Stimulated activated naive CD4-positive, alpha-beta T cell treated with Interleukin-2 at 50 U/mL for 16 hours (primary cell): Measurements from ENCODE around the gene RPL38.

Experiments used
- DNase-seq: peaks from one replicate; lab custom pipeline; 2025; lab: John Stamatoyannopoulos, UW

RPL38 gene

GRCh38 chr17:74211141-74211911 lies 7.8 kb downstream of the RPL38 start:
- DNase-seq, result no peak

DNA sequence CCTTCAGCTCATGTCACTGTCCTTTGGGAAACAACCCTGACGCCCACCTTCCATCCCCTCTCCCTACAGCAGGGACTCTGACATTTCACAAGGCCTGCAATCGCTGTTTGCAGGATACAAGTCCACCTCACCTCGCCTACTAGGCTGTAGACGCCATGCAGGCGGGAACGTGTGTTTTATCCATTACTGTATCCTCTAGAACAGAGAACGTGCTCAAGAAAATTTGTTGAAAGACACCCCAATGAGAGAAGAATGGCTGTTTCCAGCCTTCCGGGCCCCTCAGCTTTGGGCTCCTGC lies 8.4 kb downstream of the RPL38 start:
- DNase-seq, result no peak

GRCh38 chr17:74212209-74212912 lies 8.9 kb downstream of the RPL38 start:
- DNase-seq, result peak; percentile 40

- DNase-seq, result peak; percentile 62
Observed at GRCh38 chr17:74212913-74213791, 9.7 kb downstream of the RPL38 start, which contains the start of gene TTYH2. TSS of gene TTYH2 (plus strand) at chr17:74213571. CDS start at chr17:74213588, 17 bp downstream.

GRCh38 chr17:74213861-74214391 lies 10.4 kb downstream of the RPL38 start:
- DNase-seq, result no peak

- no peak for DNase-seq
Observed at GRCh38 chr17:74214484-74215341, 11.2 kb downstream of the RPL38 start.

DNA sequence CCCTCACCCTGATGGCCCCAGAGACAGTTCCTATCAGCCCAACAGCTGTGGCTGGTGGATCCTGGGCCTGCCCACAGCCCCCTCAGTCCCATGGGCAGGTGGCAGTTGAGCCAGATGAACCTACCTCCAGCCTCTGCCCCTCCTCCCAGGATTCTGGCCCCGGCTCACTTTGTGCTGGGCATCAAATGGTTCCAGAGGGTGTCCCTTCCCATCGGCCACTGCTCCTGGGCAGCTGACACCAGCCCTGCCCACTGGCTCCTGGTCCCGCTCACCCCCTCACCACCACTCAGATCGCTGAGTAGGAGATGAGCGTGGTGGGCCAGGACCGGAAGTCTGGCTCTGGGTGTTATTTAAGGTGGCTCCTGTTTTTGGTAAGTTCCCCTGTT lies 11.9 kb downstream of the RPL38 start:
- DNase-seq, result no peak

GRCh38 chr17:74216505-74216904 lies 13.0 kb downstream of the RPL38 start:
- DNase-seq, result no peak

GRCh38 chr17:74217037-74217730 lies 13.7 kb downstream of the RPL38 start:
- DNase-seq, result no peak

GRCh38 chr17:74217888-74218287 lies 14.4 kb downstream of the RPL38 start:
- DNase-seq, result no peak

DNA sequence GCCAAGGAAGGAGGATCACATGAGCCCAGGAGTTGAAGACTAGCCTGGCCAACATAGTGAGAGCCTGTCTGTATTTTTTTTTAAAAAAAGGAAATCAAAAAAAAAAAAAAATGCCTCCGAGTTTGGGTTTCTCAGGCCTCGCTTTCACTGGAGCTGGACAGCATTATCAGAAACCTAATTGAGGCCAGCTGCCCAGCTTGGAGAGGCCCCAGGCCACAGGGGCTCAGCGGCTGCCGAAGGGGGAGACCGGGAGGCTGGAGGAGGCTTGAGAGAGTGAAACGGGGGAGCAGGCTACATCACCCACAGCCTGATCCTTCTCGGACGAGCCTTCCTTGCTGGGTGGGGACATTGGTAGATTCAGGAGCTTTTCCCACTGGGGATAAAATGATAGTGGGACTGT lies 15.0 kb downstream of the RPL38 start:
- DNase-seq, result no peak

DNA sequence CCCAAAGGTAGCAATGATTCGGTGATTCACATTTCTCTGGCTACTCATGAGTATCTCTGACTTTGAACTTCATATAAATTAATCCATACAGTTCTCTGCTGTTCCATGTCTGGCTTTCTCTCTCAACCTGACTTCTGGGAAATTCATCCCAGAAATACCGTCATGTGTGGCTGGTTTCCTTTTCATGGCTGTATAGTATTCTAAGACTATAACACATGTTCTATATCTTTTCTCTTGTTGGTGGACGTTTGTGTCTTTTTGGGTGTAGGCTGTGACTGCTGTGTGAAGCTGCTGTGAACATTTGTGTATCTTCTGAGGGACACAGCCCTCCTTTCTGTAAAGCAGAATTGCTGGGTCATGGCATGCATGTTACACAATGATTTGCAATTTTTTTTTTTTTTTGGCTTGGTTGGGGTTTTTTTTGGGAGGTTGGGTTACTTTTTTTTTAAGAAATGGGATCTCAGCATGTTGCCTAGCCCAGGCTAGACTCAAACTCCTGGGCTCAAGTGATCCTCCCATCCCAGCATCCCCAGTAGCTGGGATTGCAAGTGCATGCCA lies 16.2 kb downstream of the RPL38 start:
- DNase-seq, result no peak

DNA sequence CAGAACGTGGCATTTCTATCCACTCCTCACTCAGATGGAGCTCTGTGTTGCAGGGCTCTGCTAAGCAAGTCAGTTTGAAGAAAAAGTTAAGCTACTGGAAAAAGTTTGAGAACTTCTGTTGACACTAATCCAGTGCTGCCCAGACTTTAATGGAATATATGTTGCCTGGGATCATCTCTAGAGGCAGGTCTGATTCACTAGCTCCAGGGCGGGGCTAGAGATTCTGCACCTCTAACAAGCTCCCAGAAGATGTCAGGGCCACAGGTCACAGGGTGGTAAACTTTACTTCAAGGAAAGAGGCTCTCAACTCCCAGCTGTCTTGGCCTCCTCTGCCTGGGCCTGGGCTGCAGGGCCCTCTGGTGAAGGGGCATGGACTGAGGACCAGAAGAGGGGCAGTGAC lies 16.7 kb downstream of the RPL38 start:
- no peak for DNase-seq

GRCh38 chr17:74220946-74221818 lies 17.7 kb downstream of the RPL38 start:
- DNase-seq, result no peak

- DNase-seq, result no peak
Observed at GRCh38 chr17:74222399-74222798, 18.9 kb downstream of the RPL38 start.

GRCh38 chr17:74223901-74224300 lies 20.4 kb downstream of the RPL38 start:
- no peak for DNase-seq

- DNase-seq, result no peak
Observed at GRCh38 chr17:74224959-74225725, 21.7 kb downstream of the RPL38 start.

DNA sequence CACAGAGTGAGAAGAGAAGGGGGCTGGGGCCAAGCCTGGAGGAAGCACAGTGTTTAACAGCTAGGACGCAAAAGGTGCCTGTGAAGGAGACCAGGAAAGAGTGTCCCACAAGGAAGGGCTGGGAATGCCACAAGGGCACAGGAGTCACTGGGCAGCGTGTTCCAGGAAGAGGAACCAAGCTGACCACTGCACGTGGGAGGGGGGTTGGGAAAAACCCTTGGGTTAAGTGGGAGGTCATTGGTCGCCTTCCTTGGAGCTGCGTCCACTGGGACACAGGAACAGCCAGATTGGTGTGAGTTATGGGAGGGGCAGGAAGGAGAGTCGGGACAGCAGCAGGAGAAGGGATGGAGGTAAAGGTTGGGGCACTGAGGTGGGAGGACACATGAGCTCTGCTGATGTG lies 22.8 kb downstream of the RPL38 start:
- DNase-seq, result no peak
